Measurements from ENCODE around the gene MCC.

Gene MCC

GRCh38 chr5:113098378-113098777, 389.9 kb downstream of the MCC start:
- Histone ChIP-seq H3K36me3 (ENCODE audit: control insufficient read depth, insufficient read depth, low read length) (no peaks in the 10 kb centered on the region), H3K4me3 (replicated peaks; ENCODE audit: low read depth, low read length) (no peak overlapping the region), H3K27me3 (replicated peaks; ENCODE audit: control insufficient read depth, insufficient read depth, low read length) (no peaks in the 10 kb centered on the region)
- no peak for DNase-seq (ENCODE audit: extremely low read depth, insufficient read length)
- no peak for TF ChIP-seq CTCF (IDR thresholded peaks at IDR 0.05; ENCODE audit: insufficient read depth, low read length, poor library complexity, severe bottlenecking)

GRCh38 chr5:113095831-113096230, 392.4 kb downstream of the MCC start:
- no peak for TF ChIP-seq CTCF (IDR thresholded peaks at IDR 0.05; ENCODE audit: insufficient read depth, low read length, poor library complexity, severe bottlenecking)
- no peak overlapping the region for H3K4me3 ChIP-seq (replicated peaks; ENCODE audit: low read depth, low read length)
- DNase-seq (ENCODE audit: extremely low read depth, insufficient read length) = no peak
- H3K36me3 ChIP-seq (ENCODE audit: control insufficient read depth, insufficient read depth, low read length) = no peaks in the 10 kb centered on the region
- no peaks in the 10 kb centered on the region for H3K27me3 ChIP-seq (replicated peaks; ENCODE audit: control insufficient read depth, insufficient read depth, low read length)

- H3K27me3 ChIP-seq (replicated peaks; ENCODE audit: control insufficient read depth, insufficient read depth, low read length) = no peaks in the 10 kb centered on the region
- no peak overlapping the region for H3K4me3 ChIP-seq (replicated peaks; ENCODE audit: low read depth, low read length)
- no peaks in the 10 kb centered on the region for H3K36me3 ChIP-seq (ENCODE audit: control insufficient read depth, insufficient read depth, low read length)
- no peak for DNase-seq (ENCODE audit: extremely low read depth, insufficient read length)
- TF ChIP-seq CTCF (IDR thresholded peaks at IDR 0.05; ENCODE audit: insufficient read depth, low read length, poor library complexity, severe bottlenecking) = no peak
These were observed 394.7 kb downstream of the MCC start for GRCh38 chr5:113093558-113093957.

GRCh38 chr5:113092683-113093082, 395.6 kb downstream of the MCC start:
- no peaks in the 10 kb centered on the region for H3K27me3 ChIP-seq (replicated peaks; ENCODE audit: control insufficient read depth, insufficient read depth, low read length)
- no peak for TF ChIP-seq CTCF (IDR thresholded peaks at IDR 0.05; ENCODE audit: insufficient read depth, low read length, poor library complexity, severe bottlenecking)
- no peak overlapping the region for H3K4me3 ChIP-seq (replicated peaks; ENCODE audit: low read depth, low read length)
- DNase-seq (ENCODE audit: extremely low read depth, insufficient read length) = no peak
- H3K36me3 ChIP-seq (ENCODE audit: control insufficient read depth, insufficient read depth, low read length) = no peaks in the 10 kb centered on the region

GRCh38 chr5:113091622-113092021, 396.6 kb downstream of the MCC start:
- Histone ChIP-seq H3K27me3 (replicated peaks; ENCODE audit: control insufficient read depth, insufficient read depth, low read length) (no peaks in the 10 kb centered on the region), H3K4me3 (replicated peaks; ENCODE audit: low read depth, low read length) (no peak overlapping the region), H3K36me3 (ENCODE audit: control insufficient read depth, insufficient read depth, low read length) (no peaks in the 10 kb centered on the region)
- no peak for DNase-seq (ENCODE audit: extremely low read depth, insufficient read length)
- TF ChIP-seq CTCF (IDR thresholded peaks at IDR 0.05; ENCODE audit: insufficient read depth, low read length, poor library complexity, severe bottlenecking) = no peak

All from GM06990 (cell line).